ENCODE measurements around the gene LBP.
"Not testable (repeated sequence)": the region's sequence is repeated elsewhere in the genome, so short reads cannot be mapped to it uniquely, and the experiment has no call there.

LBP gene

GRCh38 chr20:38350879-38351775 lies 4.8 kb downstream of the LBP start:
- no peak for DNase-seq

GRCh38 chr20:38353316-38353715 lies 7.0 kb downstream of the LBP start:
- no peak for DNase-seq

- DNase-seq, result no peak
These were observed 7.9 kb downstream of the LBP start for GRCh38 chr20:38354227-38354626.

GRCh38 chr20:38355161-38356012 lies 9.1 kb downstream of the LBP start:
- DNase-seq, result no peak

- no peak for DNase-seq
These were observed 11.4 kb downstream of the LBP start for GRCh38 chr20:38357653-38358207.

GRCh38 chr20:38358556-38358955 lies 12.3 kb downstream of the LBP start:
- DNase-seq, result no peak

- DNase-seq, result no peak
These were observed 16.9 kb downstream of the LBP start for GRCh38 chr20:38363004-38363747.

GRCh38 chr20:38369389-38369788 lies 23.1 kb downstream of the LBP start:
- DNase-seq, result no peak

GRCh38 chr20:38372806-38373205 lies 26.5 kb downstream of the LBP start:
- DNase-seq, result no peak

- no peak for DNase-seq
These were observed 27.1 kb downstream of the LBP start for GRCh38 chr20:38373231-38373867.

GRCh38 chr20:38373898-38374297 lies 27.6 kb downstream of the LBP start:
- DNase-seq, result no peak

GRCh38 chr20:38377039-38377685 lies 30.9 kb downstream of the LBP start:
- DNase-seq, result no peak

- not testable (repeated sequence) for DNase-seq
These were observed 31.6 kb downstream of the LBP start for GRCh38 chr20:38377838-38378237.

GRCh38 chr20:38383147-38383546 lies 36.9 kb downstream of the LBP start:
- DNase-seq, result no peak

GRCh38 chr20:38386004-38386403 lies 39.7 kb downstream of the LBP start:
- no peak for DNase-seq

- DNase-seq, result no peak
These were observed 40.6 kb downstream of the LBP start for GRCh38 chr20:38386851-38387250.

- DNase-seq, result no peak
These were observed 41.7 kb downstream of the LBP start for GRCh38 chr20:38387953-38388352.

- no peak for DNase-seq
These were observed 46.1 kb downstream of the LBP start for GRCh38 chr20:38392356-38392755.

GRCh38 chr20:38393259-38393658 lies 47.0 kb downstream of the LBP start:
- DNase-seq, result no peak

- peak; percentile 42 for DNase-seq
These were observed 48.9 kb downstream of the LBP start for GRCh38 chr20:38395165-38395564.

GRCh38 chr20:38395751-38396395 lies 49.6 kb downstream of the LBP start:
- not testable (repeated sequence) for DNase-seq

Data from NCI-H2171 (cell line).